ENCODE measurements around the gene DNAAF1.
A peak's percentile ranks its signal among the peaks of the same experiment; 100 is the strongest.

Gene DNAAF1

DNA sequence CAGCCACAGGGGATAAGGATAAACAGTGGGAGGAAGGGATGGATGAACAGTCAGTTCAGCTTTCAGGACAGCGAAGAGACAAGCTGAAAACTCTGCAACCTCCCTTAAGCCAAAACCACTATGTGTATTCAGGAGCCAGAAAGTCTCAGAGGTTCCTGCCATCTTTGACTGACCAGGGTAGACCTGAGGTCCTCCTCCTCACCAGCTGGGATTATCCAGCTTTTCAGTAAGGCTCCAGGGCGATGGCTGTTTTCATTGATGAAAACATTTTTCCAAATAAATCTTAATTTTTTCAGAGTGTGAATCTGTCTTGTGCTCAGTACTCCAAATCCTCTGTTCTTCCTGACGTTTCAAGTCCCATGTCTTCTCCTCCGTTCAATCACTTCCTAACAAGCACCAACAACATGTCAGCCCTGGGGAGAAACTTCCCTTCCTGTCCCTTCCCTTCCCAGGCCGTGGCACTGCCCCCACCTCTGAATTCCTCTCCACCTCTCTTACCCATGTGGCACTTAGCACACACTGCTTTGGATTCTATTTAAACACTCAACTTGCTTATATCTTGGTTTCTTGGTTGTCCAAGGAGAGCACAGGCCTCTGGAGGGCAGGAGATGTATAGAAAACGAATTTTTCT lies 5.4 kb upstream of the DNAAF1 start:
- DNase-seq (ENCODE audit: extremely low spot score) = no peak
- CTCF ChIA-PET = interaction anchor here (1.6 to 2.4 kb wide), 3 partner anchors 23 to 55 kb away, joined by 7 to 9 read pairs (median 9); partner anchors contain the start of genes MBTPS1 and TAF1C
- TF ChIP-seq, protein P1, sequence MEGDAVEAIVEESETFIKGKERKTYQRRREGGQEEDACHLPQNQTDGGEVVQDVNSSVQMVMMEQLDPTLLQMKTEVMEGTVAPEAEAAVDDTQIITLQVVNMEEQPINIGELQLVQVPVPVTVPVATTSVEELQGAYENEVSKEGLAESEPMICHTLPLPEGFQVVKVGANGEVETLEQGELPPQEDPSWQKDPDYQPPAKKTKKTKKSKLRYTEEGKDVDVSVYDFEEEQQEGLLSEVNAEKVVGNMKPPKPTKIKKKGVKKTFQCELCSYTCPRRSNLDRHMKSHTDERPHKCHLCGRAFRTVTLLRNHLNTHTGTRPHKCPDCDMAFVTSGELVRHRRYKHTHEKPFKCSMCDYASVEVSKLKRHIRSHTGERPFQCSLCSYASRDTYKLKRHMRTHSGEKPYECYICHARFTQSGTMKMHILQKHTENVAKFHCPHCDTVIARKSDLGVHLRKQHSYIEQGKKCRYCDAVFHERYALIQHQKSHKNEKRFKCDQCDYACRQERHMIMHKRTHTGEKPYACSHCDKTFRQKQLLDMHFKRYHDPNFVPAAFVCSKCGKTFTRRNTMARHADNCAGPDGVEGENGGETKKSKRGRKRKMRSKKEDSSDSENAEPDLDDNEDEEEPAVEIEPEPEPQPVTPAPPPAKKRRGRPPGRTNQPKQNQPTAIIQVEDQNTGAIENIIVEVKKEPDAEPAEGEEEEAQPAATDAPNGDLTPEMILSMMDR (IDR thresholded peaks at IDR 0.05; ENCODE audit: control extremely low read depth, extremely low read depth, low read depth, missing control alignments) = no peak
- POLR2A ChIA-PET = interaction anchor here (1.7 kb wide), 1 partner anchor 23 kb away, joined by 5 read pairs; the partner anchor contains the start of gene MBTPS1

GRCh38 chr16:84141143-84141670 lies 3.9 kb upstream of the DNAAF1 start:
- POLR2A ChIA-PET = interaction anchor here (0.7 kb wide), 1 partner anchor 36 kb away, joined by 3 read pairs; no protein-coding TSS in a partner anchor
- TF ChIP-seq, protein P1 (IDR thresholded peaks at IDR 0.05; ENCODE audit: control extremely low read depth, extremely low read depth, low read depth, missing control alignments) = no peak
- no peak for DNase-seq (ENCODE audit: extremely low spot score)
- CTCF ChIA-PET = interaction anchor here (0.7 to 2.1 kb wide), 6 partner anchors 9 to 365 kb away, joined by 3 to 7 read pairs (median 3); partner anchors contain the start of genes MBTPS1 and TAF1C

GRCh38 chr16:84143081-84143480 lies 2.0 kb upstream of the DNAAF1 start:
- TF ChIP-seq, protein P1 (IDR thresholded peaks at IDR 0.05; ENCODE audit: control extremely low read depth, extremely low read depth, low read depth, missing control alignments) = no peak
- no peak for DNase-seq (ENCODE audit: extremely low spot score)
- ChIA-PET POLR2A (no interaction called here), CTCF (interaction anchor here (2.1 kb wide), 1 partner anchor 44 kb away, joined by 7 read pairs; the partner anchor contains the start of gene TAF1C)

- ChIA-PET POLR2A (no interaction called here), CTCF (interaction anchor here (0.8 to 2.2 kb wide), 2 partner anchors 28 to 43 kb away, joined by 3 to 6 read pairs; partner anchors contain the start of genes MBTPS1 and TAF1C)
- DNase-seq (ENCODE audit: extremely low spot score) = no peak
- TF ChIP-seq, protein P1 (IDR thresholded peaks at IDR 0.05; ENCODE audit: control extremely low read depth, extremely low read depth, low read depth, missing control alignments) = no peak
Measured at GRCh38 chr16:84143784-84144199, 1.3 kb upstream of the DNAAF1 start.

DNA sequence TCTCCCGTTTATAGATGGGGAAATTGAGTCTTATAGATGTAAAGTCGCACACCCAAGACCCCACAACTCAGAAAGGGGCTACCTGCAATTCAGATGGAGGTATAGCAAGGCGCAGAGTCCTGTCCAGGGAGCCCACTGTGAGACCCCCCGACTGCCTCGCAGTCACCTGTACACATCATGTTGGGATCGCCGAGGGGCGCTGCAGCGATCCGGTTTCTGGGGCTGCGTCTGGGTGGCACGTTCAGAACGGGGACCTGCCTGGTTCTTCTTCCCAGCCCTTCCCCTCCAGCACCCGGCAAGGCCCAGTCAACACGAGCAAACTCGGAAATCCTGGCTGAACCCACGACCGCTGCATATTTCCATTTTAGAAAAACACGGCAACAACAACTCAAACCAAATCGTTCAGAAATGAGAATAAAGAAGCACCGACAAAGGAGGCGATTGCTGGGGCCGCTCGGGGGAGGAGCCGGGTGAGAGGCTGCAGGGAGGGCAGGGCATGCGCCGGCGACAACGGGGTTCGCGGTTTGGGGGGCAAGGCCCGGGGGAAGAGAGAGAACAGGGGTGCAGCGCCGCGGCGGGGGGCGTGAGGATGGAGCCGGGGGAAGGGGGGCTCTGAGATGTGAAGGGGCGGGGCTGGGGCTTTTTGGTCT lies 774 bp upstream of the DNAAF1 start:
- TF ChIP-seq, protein P1 (IDR thresholded peaks at IDR 0.05; ENCODE audit: control extremely low read depth, extremely low read depth, low read depth, missing control alignments) = peak; percentile 22
- CTCF ChIA-PET = interaction anchor here (0.8 to 2.2 kb wide), 5 partner anchors 11 to 60 kb away, joined by 3 to 6 read pairs (median 4); partner anchors contain the start of genes MBTPS1 and TAF1C
- POLR2A ChIA-PET = interaction anchor here (1.0 kb wide), 1 partner anchor 25 kb away, joined by 4 read pairs; no protein-coding TSS in a partner anchor
- DNase-seq (ENCODE audit: extremely low spot score) = peak; percentile 46

- CTCF ChIA-PET = interaction anchor here (1.2 to 1.4 kb wide), 2 partner anchors 28 to 34 kb away, joined by 3 read pairs; partner anchors contain the start of gene MBTPS1
- no peak for DNase-seq (ENCODE audit: extremely low spot score)
- TF ChIP-seq, protein P1 (IDR thresholded peaks at IDR 0.05; ENCODE audit: control extremely low read depth, extremely low read depth, low read depth, missing control alignments) = no peak
- POLR2A ChIA-PET = no interaction called here
Measured at GRCh38 chr16:84150926-84151325, 5.8 kb downstream of the DNAAF1 start.
